GM12878 (cell line): Measurements from ENCODE around the gene CCDC200. TPM values are rescaled to one million over a fixed set of nuclear protein-coding genes. Genes with fewer than 3 reads are reported as not detected.

Experiments used
- ATAC-seq: fragments of 200-7000 bp; cut with Tn5 transposase; 3 replicates; pipeline ENCODE4 v1.9.1; 2020; ENCODE audit warnings: mild to moderate bottlenecking, moderate library complexity
- BruUV-seq: library from RNA; stranded (reverse); fragments of 400-500 nt; replicated peaks from 2 replicates; lab custom pipeline; 2021; lab: Mats Ljungman, UMichigan
- CTCF ChIA-PET: fragments of 300-600 bp; sonication (Branson Sonifier 250); formaldehyde crosslinking; extraction: SDS; loops from one replicate; lab custom pipeline; 2021; ENCODE audit warnings: inconsistent platforms; lab: Yijun Ruan, JAX
- POLR2A ChIA-PET: fragments of 350-600 bp; formaldehyde crosslinking; extraction: SDS; loops from one replicate; lab custom pipeline; 2021; ENCODE audit warnings: inconsistent platforms; lab: Charles Lee
- RAD21 ChIA-PET: fragments of 300-600 bp; sonication (Branson Sonifier 250); formaldehyde crosslinking; loops from one replicate; lab custom pipeline; 2023; ENCODE audit warnings: antibody characterized with exemption; ENCODE audit not compliant: unreplicated experiment; lab: Charles Lee
- SMC1A ChIA-PET: fragments of 300-600 bp; sonication (Branson Sonifier 250); formaldehyde crosslinking; loops from one replicate; lab custom pipeline; 2023; ENCODE audit not compliant: unreplicated experiment, uncharacterized antibody; lab: Charles Lee
- DNase-seq: peaks from one replicate; pipeline ENCODE4 v3.0.0-alpha.2; 2011; ENCODE audit warnings: low read depth, low spot score
- FAIRE-seq: peaks from 3 replicates; lab custom pipeline; 2011; peaks lifted over from hg19 to GRCh38; lab: Jason Lieb, UNC
- H2AFZ ChIP-seq: 2 replicates; pipeline ENCODE4 v1.6.0; 2011; ENCODE audit warnings: low read depth, low read length, control low read depth; ENCODE audit not compliant: control insufficient read depth
- H3K27ac ChIP-seq: 2 replicates; pipeline ENCODE4 v1.5.1; 2011; ENCODE audit warnings: control low read depth; ENCODE audit not compliant: control insufficient read depth, insufficient read depth
- H3K27me3 ChIP-seq, 2 experiments: replicated peaks in 1 of 2; 2 replicates each; pipeline versions ENCODE4 v1.6.0 to v1.6.1; 2011; ENCODE audit warnings: low read length in 1 of 2; ENCODE audit not compliant: control insufficient read depth in 2 of 2, insufficient read depth in 2 of 2
- H3K36me3 ChIP-seq, 2 experiments: 2 replicates each; pipeline ENCODE4 v1.5.1; 2011; ENCODE audit warnings: low read length in 1 of 2; ENCODE audit not compliant: control insufficient read depth in 2 of 2, insufficient read depth in 2 of 2
- H3K4me1 ChIP-seq: 2 replicates; pipeline ENCODE4 v1.6.1; 2011; ENCODE audit warnings: mild to moderate bottlenecking, low read length, moderate library complexity, mixed read lengths; ENCODE audit not compliant: control insufficient read depth, insufficient read depth
- H3K4me2 ChIP-seq: 2 replicates; pipeline ENCODE4 v1.6.0; 2011; ENCODE audit warnings: control low read depth; ENCODE audit not compliant: control insufficient read depth, insufficient read depth
- H3K4me3 ChIP-seq: fragments of 200-600 bp; sonication (generic); 2 replicates; pipeline ENCODE4 v1.5.1; 2016
- H3K79me2 ChIP-seq: 2 replicates; pipeline ENCODE4 v1.6.0; 2011; ENCODE audit warnings: low read length; ENCODE audit not compliant: control insufficient read depth, insufficient read depth
- H3K9ac ChIP-seq: 2 replicates; pipeline ENCODE4 v1.8.0; 2011; ENCODE audit warnings: low read length, control low read depth, mixed read lengths; ENCODE audit not compliant: control insufficient read depth, insufficient read depth
- H3K9me3 ChIP-seq: replicated peaks from 3 replicates; pipeline ENCODE4 v1.5.1; 2011; ENCODE audit warnings: mild to moderate bottlenecking, low read length; ENCODE audit not compliant: control insufficient read depth, insufficient read depth
- H4K20me1 ChIP-seq: 2 replicates; pipeline ENCODE4 v1.6.0; 2011; ENCODE audit not compliant: control insufficient read depth, insufficient read depth
- CBX5 ChIP-seq: sonication (generic); IDR thresholded peaks from 2 replicates; pipeline ENCODE4 v1.6.1; 2016; ENCODE audit warnings: low read depth, moderate library complexity, mild to moderate bottlenecking, inconsistent platforms
- CHD2 ChIP-seq: IDR thresholded peaks from 2 replicates; pipeline ENCODE4 v1.6.1; 2011; ENCODE audit warnings: low read depth, low read length, improper control_type of control experiment, borderline replicate concordance
- ESRRA ChIP-seq: IDR thresholded peaks from 2 replicates; pipeline ENCODE4 v1.6.1; 2012; ENCODE audit warnings: mild to moderate bottlenecking, low read length, improper control_type of control experiment
- FOXK2 ChIP-seq: fragments of 450-650 bp; IDR thresholded peaks from 2 replicates; pipeline ENCODE4 v1.6.1; 2017; ENCODE audit warnings: mild to moderate bottlenecking, moderate library complexity
- KAT2A ChIP-seq: conservative IDR thresholded peaks from 2 replicates; pipeline ENCODE4 v1.6.1; 2011; ENCODE audit warnings: low read depth, low read length; ENCODE audit not compliant: control insufficient read depth
- PRDM15 ChIP-seq: fragments of 450-650 bp; formaldehyde crosslinking; IDR thresholded peaks from 2 replicates; pipeline ENCODE4 v1.4.0; 2020; ENCODE audit warnings: mild to moderate bottlenecking, moderate library complexity
- RUNX3 ChIP-seq: IDR thresholded peaks from 2 replicates; pipeline ENCODE4 v1.6.1; 2012; ENCODE audit warnings: low read length, inconsistent platforms
- SRF ChIP-seq, 2 experiments: IDR thresholded peaks; 2 replicates each; pipeline ENCODE4 v1.6.1; 2011; ENCODE audit warnings: low read depth in 2 of 2, low read length in 2 of 2, mild to moderate bottlenecking in 1 of 2, moderate library complexity in 1 of 2
- ZNF622 ChIP-seq: fragments of 450-650 bp; IDR thresholded peaks from 2 replicates; pipeline ENCODE4 v1.6.1; 2017; ENCODE audit warnings: mild to moderate bottlenecking, inconsistent platforms
- ZZZ3 ChIP-seq: IDR thresholded peaks from 2 replicates; pipeline ENCODE4 v1.6.1; 2011; ENCODE audit warnings: low read depth; ENCODE audit not compliant: control insufficient read depth, insufficient read length
- WGBS: methylation state at CpG from one replicate; pipeline ENCODE4 v1.1.6; 2016; ENCODE audit warnings: low lambda C conversion rate; ENCODE audit not compliant: insufficient replicate concordance, insufficient coverage; ENCODE audit errors: missing lambda C conversion rate; 5-methylcytosine and 5-hydroxymethylcytosine counted together
- in situ Hi-C: fragments of 300-500 bp; cut with MboI; formaldehyde crosslinking; loops from 9 replicates; pipeline ENCODE4 v1.14.3; 2018; ENCODE audit warnings: mixed read lengths
- intact Hi-C: fragments of 100-400 bp; cut with micrococcal nuclease; formaldehyde crosslinking; loops from one replicate; pipeline ENCODE4 v1.14.2; 2022; ENCODE audit not compliant: unreplicated experiment
- polyA plus RNA-seq, 11 experiments: library from polyadenylated mRNA; depleted of rRNA in 4 of 11; unstranded in 6 of 11; stranded (reverse) in 5 of 11; fragments of >200 nt; fragmentation: Nextera tagmentation in 4 of 11; fragmentation: Illumina TruSeq in 1 of 11; extraction: Ambion mirVana in 4 of 11; extraction: Trizol in 1 of 11; gene quantifications; 1 replicate in 1 of 11; 2 replicates in 10 of 11; pipeline versions ENCODE4 v1.2.1 to v1.2.3, GENCODE V29; 2011 to 2016; ENCODE audit warnings: inconsistent platforms in 2 of 11, missing spikeins in 2 of 11, low read depth in 1 of 11
- total RNA-seq, 4 experiments: library from RNA; depleted of rRNA in 3 of 4; stranded (reverse); fragments of >200 nt in 3 of 4; fragmentation: Illumina TruSeq in 1 of 4; extraction: Trizol in 1 of 4; gene quantifications; 2 replicates each; pipeline versions ENCODE4 v1.2.1 to v1.2.3, GENCODE V29; 2013 to 2021

CCDC200 gene
- total and polyA plus RNA-seq, 10 of the 15 experiments (the other 5 are each of a cell fraction or from before 2014, with no cell fraction given): 0.46 to 3.9 (median 2.7) TPM; not detected in 6

GRCh38 chr17:43219746-43220380, 8.6 kb downstream of the CCDC200 start (continued):
- no peak for TF ChIP-seq PRDM15 (CRISPR knock-in tag)

- no peak for ATAC-seq
- no peak for TF ChIP-seq RUNX3
- no peak for TF ChIP-seq ESRRA
- TF ChIP-seq KAT2A: no peak
- no peak for TF ChIP-seq SRF (IDR thresholded peaks at IDR 0.05; ENCODE audit: low read depth in 2 of 2, low read length in 2 of 2)
- no peak for TF ChIP-seq CBX5
- TF ChIP-seq CHD2: no peak
- no peak for TF ChIP-seq FOXK2
- TF ChIP-seq ZZZ3: no peak
- TF ChIP-seq PRDM15 (CRISPR knock-in tag): no peak
- TF ChIP-seq ZNF622: no peak
Measured at GRCh38 chr17:43219001-43219400, 9.4 kb downstream of the CCDC200 start.

More at GRCh38 chr17:43219001-43219400, 9.4 kb downstream of the CCDC200 start:
- no peak overlapping the region for H3K27ac ChIP-seq
- no peak for DNase-seq
- FAIRE-seq: no peak
- H3K4me3 ChIP-seq: no peak overlapping the region
- H3K9me3 ChIP-seq: no peaks in the 10 kb centered on the region
- 100% methylated on average over 2 of the region's 2 CpGs for WGBS
- peaks cover 2 to 14% of the 10 kb centered on the region in 2 experiments; a peak in 3 of 4 replicates for H3K36me3 ChIP-seq
- no peak overlapping the region for H2AFZ ChIP-seq
- in situ Hi-C loops (loop anchor here (10.0 to 25.0 kb wide), 9 partner anchors 96 to 1643 kb away; partner anchors contain the start of genes DNAJC7, EIF1, HDAC5 and MEOX1), intact Hi-C loops (no loop called here)
- H3K4me1 ChIP-seq: no peaks in the 10 kb centered on the region
- CTCF ChIA-PET: interaction anchor here (0.6 kb wide), 1 partner anchor 113 kb away, joined by 3 read pairs; no protein-coding TSS in a partner anchor
- no peaks in the 10 kb centered on the region for H3K27me3 ChIP-seq
- H4K20me1 ChIP-seq: no peaks in the 10 kb centered on the region
- no peaks in the 10 kb centered on the region for H3K79me2 ChIP-seq
- RAD21 ChIA-PET: no interaction called here
- no peak overlapping the region for H3K9ac ChIP-seq
- H3K4me2 ChIP-seq: no peak overlapping the region
- BruUV-seq: TSS peak; percentile 38
- POLR2A ChIA-PET: interaction anchor here (0.6 kb wide), 2 partner anchors 23 to 152 kb away, joined by 5 to 6 read pairs; no protein-coding TSS in a partner anchor
- SMC1A ChIA-PET: no interaction called here
